GM21390 (cell line): ENCODE data around the gene ATP6V1C2.

Source experiments
- ATAC-seq: cut with Tn5 transposase; IDR thresholded peaks from one replicate; pipeline ENCODE4 v1.9.1; 2021; ENCODE audit not compliant: unreplicated experiment

Gene ATP6V1C2

DNA sequence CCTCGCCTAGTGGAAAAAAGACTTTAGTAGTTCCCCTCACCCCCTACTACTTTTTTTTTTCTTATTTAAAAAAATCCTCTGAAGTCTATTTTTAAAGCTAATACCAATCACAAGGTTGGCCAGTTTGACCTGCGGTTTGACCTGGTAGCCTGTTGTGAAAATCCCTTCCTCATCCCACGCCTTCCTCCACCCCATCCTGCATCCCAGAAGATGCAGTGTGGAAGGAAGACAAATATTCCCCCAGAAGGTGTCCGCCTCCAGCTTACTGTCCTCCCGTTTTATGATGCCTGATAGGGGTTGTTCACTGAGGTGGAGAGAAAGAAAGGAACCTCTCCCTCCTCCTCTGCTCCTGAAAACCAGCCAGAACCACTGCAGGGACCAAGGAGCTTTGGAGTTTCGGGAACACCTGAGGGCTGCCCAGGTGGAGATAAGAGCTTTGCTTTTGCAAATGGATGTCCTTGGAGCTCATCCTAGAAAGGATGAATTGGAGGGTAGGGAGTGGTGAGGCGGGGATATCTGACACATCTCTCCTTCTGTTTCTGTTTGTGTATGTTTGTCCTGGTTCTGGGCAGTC, 909 bp downstream of the ATP6V1C2 start:
- ATAC-seq: no peak

- ATAC-seq: no peak
Measured at GRCh38 chr2:10732924-10733565, 11.6 kb downstream of the ATP6V1C2 start.

DNA sequence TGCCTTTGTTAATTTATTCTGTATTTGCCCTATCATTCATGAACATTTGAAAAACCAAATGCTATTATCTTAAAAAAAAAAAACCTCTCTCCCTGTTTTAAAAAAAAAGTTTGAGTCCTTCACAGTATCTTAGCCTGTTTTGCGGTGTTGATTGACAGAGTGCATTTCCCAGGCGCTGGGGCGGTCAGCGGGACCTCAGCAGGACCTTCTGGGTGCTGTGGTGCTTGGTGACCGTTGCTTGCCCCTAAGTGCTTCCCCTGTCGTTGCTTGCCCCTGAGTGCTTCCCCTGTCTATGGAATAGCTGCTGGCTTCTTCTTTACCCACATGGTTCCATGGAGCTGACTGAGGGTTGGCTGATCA, 12.1 kb downstream of the ATP6V1C2 start:
- ATAC-seq: no peak

DNA sequence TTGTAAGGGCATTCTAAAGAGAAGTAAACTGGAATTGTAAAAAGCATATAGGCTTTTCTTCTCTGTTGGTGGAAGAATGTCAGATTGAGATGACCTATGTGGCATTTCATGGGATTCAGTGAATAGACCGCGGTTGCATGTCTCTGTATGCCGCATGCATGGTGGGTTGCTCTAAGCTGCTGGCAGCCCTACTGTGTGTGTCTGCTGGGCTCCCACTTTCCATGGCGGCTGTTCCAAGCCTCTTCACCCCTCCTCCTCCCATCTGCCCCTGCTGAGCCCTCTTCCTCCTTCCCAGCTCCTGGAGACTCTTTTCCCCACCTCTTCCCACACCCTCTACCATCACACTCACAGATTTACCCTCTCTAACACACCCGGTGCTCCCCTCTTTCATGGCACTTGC, 12.6 kb downstream of the ATP6V1C2 start:
- ATAC-seq: no peak

- ATAC-seq: no peak
Measured at GRCh38 chr2:10738192-10738591, 16.8 kb downstream of the ATP6V1C2 start.

GRCh38 chr2:10740226-10740625, 18.8 kb downstream of the ATP6V1C2 start:
- ATAC-seq: no peak

DNA sequence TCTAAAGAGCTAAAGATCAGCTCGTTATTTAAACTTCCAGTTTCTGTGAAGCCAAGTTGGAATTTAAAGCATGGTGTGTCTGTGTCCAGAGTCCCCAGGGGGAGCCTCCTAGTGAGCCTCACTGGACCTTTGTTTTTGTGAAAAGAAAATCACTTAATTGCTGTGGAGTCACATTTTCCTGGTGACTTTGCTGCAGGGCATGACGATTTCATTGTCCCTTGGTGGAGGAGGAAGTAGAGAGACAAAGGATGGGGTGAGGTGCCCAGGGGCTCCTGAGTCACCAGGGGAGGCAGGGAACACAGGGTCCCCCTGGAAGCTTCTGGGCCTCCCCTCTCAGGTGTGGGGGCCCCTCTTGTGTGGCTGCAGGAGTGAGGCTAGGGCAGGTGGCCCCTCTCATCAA, 19.7 kb downstream of the ATP6V1C2 start:
- no peak for ATAC-seq

DNA sequence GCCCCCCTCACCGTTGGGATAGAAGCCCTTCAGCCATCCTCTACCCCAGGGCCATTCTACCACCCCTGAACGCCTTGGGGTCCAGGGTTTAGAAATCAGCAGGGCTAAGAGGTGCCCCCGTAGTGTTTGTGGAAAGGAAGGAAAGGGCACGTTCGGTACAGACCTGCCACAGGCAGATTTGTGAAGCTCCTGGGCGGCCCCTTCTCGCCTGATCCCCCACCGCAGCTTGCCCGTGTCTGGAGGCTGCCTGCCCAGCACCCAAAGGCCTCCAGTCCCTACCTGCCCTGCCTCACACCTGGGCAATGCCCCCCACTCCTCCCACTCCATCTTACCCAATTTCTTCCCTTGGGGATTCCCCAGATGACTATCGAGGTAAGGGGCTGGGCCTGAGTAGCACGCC, 21.2 kb downstream of the ATP6V1C2 start:
- no peak for ATAC-seq

GRCh38 chr2:10750610-10751009, 29.2 kb downstream of the ATP6V1C2 start:
- no peak for ATAC-seq

- ATAC-seq: no peak
Measured at GRCh38 chr2:10752236-10752635, 30.8 kb downstream of the ATP6V1C2 start.

DNA sequence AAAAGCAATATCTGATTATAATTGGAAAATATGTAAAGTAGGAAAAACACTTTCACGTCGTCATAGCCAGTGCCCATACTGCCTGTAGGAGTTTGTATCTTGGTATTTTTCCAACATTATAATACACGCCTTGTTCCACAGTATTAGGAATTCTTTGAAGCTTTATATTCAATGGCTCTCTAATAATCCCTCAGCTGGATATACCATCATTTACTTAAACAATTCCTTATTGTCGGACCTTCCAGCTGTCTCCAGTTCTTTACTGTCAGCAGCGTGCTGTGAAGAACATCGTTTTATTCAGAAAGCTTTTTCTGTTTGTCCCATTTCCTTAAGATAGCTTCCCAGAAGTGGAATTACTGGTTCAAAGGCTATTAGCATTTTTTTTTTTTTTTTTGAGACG, 31.7 kb downstream of the ATP6V1C2 start:
- no peak for ATAC-seq

DNA sequence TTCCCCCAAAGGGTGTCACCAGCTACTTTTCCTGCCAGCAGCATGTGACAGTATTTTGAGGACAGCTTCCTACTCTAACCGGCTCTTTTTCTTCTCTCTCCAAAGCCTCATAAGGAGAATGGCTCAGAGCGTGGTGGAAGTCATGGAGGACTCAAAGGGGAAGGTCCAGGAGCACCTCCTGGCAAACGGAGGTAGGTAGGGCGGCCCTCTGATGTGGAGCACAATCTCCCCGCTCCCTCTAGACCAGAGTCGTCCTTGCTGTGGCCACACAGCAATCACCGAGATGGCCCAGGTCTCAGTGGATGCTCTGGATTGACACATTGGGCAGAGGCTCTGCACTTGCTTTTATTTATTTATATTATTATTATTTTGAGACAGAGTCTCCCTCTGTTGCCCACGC, 32.4 kb downstream of the ATP6V1C2 start:
- no peak for ATAC-seq

DNA sequence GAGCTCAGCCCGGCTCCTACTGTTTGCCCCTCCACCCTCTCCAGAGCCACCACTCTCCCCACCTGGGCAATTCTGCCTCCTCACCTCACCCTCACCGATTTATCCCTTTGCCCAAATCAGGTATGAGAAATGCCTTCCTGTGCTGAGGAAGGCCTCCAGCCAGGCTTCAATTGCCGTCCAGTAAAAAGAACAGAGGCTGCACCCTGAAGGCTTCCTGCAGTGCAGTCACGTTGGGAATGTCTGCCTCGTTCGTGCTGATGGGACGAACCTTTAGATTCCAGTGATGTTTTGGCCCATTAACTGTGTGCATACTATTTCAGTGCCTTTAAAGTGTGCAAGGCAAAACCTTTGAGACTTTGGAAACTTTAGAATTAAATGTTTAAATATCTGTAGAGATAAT, 34.2 kb downstream of the ATP6V1C2 start:
- ATAC-seq: no peak

- ATAC-seq: no peak
Measured at GRCh38 chr2:10757814-10758286, 36.4 kb downstream of the ATP6V1C2 start.

- no peak for ATAC-seq
Measured at GRCh38 chr2:10759151-10759714, 37.8 kb downstream of the ATP6V1C2 start.

GRCh38 chr2:10760794-10761504, 39.5 kb downstream of the ATP6V1C2 start:
- no peak for ATAC-seq

DNA sequence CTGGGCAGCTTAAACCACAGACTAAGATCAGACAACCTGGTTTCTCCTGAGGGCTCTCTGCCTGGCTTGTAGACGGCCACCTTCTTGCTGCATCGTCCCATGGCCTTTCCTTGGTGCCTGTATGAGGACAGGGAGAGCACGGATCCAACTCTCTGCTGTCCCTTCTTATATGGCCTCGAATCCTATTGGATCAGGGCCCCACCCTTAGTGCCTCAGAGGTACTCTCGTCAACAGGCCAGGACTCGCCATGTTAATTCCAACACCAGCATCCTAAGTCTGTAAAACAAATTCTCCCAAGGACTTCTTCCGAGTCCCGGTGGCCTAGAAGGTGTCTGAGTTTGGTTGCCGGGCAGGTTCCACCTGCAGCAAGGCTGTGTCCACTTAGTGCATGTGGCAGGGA, 40.2 kb downstream of the ATP6V1C2 start:
- ATAC-seq: no peak

- ATAC-seq: no peak
Measured at GRCh38 chr2:10762651-10763460, 41.4 kb downstream of the ATP6V1C2 start.

GRCh38 chr2:10763461-10763800, 42.0 kb downstream of the ATP6V1C2 start:
- ATAC-seq: no peak

- ATAC-seq: no peak
Measured at GRCh38 chr2:10764096-10764785, 42.8 kb downstream of the ATP6V1C2 start.

DNA sequence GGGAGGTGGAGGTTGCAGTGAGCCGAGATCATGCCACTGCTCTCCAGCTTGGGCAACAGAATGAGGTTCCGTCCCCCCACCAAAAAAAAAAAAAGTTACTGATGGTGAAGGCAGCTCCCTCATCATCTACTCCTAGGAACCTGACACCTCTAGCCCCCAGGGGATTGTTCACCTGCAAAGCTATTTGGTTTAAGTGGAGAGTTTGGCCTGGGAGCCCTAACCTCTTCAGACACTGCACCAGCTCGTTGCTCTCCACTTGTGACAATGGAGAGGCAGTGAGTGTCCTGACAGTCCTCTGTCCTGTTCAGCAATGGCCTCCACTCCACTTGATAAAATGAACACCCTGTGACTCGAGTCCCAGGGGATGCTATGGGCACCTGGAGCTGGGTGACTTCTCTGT, 43.5 kb downstream of the ATP6V1C2 start:
- ATAC-seq: no peak
